Measurements from ENCODE around the gene NCMAP.

DNA sequence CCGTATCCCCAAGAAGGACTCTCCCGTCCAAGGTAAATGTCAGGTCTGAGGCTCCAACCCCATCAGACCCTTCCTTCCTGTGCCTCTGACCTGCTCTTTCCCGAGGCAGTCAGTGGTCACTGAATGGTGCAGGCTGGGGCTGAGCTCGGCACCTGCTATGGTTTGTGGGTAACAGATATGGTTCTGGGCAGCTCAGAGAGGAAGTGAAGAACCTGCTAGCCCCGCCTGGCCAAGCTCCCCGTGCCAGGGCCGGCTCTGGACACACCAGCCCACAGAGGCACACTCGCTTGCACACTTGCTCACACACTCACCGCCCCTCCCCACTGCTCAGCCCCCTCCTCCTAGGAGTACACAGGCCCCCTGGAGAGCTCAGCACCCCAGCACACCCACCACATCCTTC, 16.4 kb downstream of the NCMAP start:
- TF ChIP-seq GATA2 (IDR thresholded peaks at IDR 0.05; ENCODE audit: low read depth, low read length): no peak
- no peak for TF ChIP-seq GATA3 (IDR thresholded peaks at IDR 0.05; ENCODE audit: low read depth, low read length)

All from SH-SY5Y (cell line).